ENCODE results near the gene ZNF620. TPM values are rescaled to one million over a fixed set of nuclear protein-coding genes. Genes with fewer than 3 reads are reported as not detected.

Gene ZNF620
- total and polyA plus RNA-seq, 2 experiments from 2014 or later, result 14.1 to 18.0 TPM

GRCh38 chr3:40465456-40465855 is 40.4 kb upstream of the ZNF620 start:
- H3K36me3 Mint-ChIP-seq (ENCODE audit: low read depth), result peaks cover 47% of the 10 kb centered on the region
- Histone ChIP-seq H3K9me2 (ENCODE audit: insufficient read depth) (no peaks in the 10 kb centered on the region), H2AFZ (no peak overlapping the region), H4K20me1 (replicated peaks; ENCODE audit: insufficient read depth) (peaks cover 31% of the 10 kb centered on the region), H3K36me3 (ENCODE audit: insufficient read depth) (peaks cover 36% of the 10 kb centered on the region), H3K79me2 (replicated peaks; ENCODE audit: insufficient read depth) (peaks cover 3% of the 10 kb centered on the region), H3K27ac (ENCODE audit: low read depth) (peak overlapping the region; percentile 89), H3K4me3 (no peak overlapping the region), H3K27me3 (ENCODE audit: insufficient read depth) (no peaks in the 10 kb centered on the region), H3F3A (replicated peaks; ENCODE audit: low read depth) (peaks cover 38% of the 10 kb centered on the region), H3K4me1 (ENCODE audit: insufficient read depth) (no peaks in the 10 kb centered on the region), H3K4me2 (no peak overlapping the region)
- peaks cover 12% of the 10 kb centered on the region; the same call in 2 of the 3 replicates for H3K4me1 Mint-ChIP-seq
- H3K9me3 Mint-ChIP-seq, result no peaks in the 10 kb centered on the region
- no peak overlapping the region for H3K4me3 Mint-ChIP-seq
- ATAC-seq, result peak; percentile 16
- DNase-seq (ENCODE audit: low spot score), result no peak
- peak overlapping the region; percentile 68 for H3K27ac Mint-ChIP-seq
- no peaks in the 10 kb centered on the region for H3K27me3 Mint-ChIP-seq (ENCODE audit: insufficient read depth, low read depth, poor library complexity)
- TF ChIP-seq STAT1 (IDR thresholded peaks at IDR 0.05; ENCODE audit: unreplicated experiment) (no peak), ZNF331 (CRISPR knock-in tag; IDR thresholded peaks at IDR 0.05; ENCODE audit: low read depth) (no peak), ZNF462 (CRISPR knock-in tag; IDR thresholded peaks at IDR 0.05) (no peak), ETS1 (IDR thresholded peaks at IDR 0.05) (no peak), EZH2 (IDR thresholded peaks at IDR 0.05; ENCODE audit: low read depth, unreplicated experiment) (no peak)

Data from GM23338 (cell line).